Activated CD8-positive, alpha-beta T cell treated with anti-CD3 and anti-CD28 coated beads for 36 hours (primary cell): ENCODE results near the gene CEMIP. TPM values are rescaled to one million over a fixed set of nuclear protein-coding genes. Genes with fewer than 3 reads are reported as not detected.

Experiments used
- ATAC-seq: fragments of 200-7000 bp; cut with Tn5 transposase; one replicate; pipeline ENCODE4 v1.10.0; 2021; ENCODE audit warnings: mild to moderate bottlenecking, moderate library complexity
- CTCF ChIA-PET: fragments of 350-600 bp; sonication (Branson Sonifier 250); formaldehyde crosslinking; loops from one replicate; lab custom pipeline; 2021; ENCODE audit warnings: antibody characterized with exemption; lab: Charles Lee
- POLR2A ChIA-PET: fragments of 350-600 bp; sonication (Branson Sonifier 250); formaldehyde crosslinking; loops from one replicate; lab custom pipeline; 2021; ENCODE audit warnings: antibody characterized with exemption; lab: Charles Lee
- DNase-seq: peaks from one replicate; pipeline ENCODE4 v3.0.0-alpha.2; 2020
- H3K27ac Mint-ChIP-seq: one replicate; pipeline ENCODE4 v1.8.0; 2021; ENCODE audit warnings: mild to moderate bottlenecking, mixed read lengths
- H3K27me3 Mint-ChIP-seq: one replicate; pipeline ENCODE4 v1.8.0; 2021; ENCODE audit warnings: mixed read lengths
- H3K36me3 Mint-ChIP-seq: one replicate; pipeline ENCODE4 v1.8.0; 2021; ENCODE audit warnings: low read depth, mixed read lengths
- H3K4me1 Mint-ChIP-seq: one replicate; pipeline ENCODE4 v1.8.0; 2021; ENCODE audit warnings: low read depth, mixed read lengths
- H3K4me3 Mint-ChIP-seq: one replicate; pipeline ENCODE4 v1.8.0; 2021; ENCODE audit warnings: mild to moderate bottlenecking, moderate library complexity, mixed read lengths
- H3K9me3 Mint-ChIP-seq: one replicate; pipeline ENCODE4 v1.8.0; 2021; ENCODE audit warnings: mixed read lengths
- intact Hi-C: fragments of 100-400 bp; cut with micrococcal nuclease; formaldehyde crosslinking; loops from one replicate; pipeline ENCODE4 v1.10.0; 2022
- total RNA-seq, 2 experiments: library from RNA; stranded (reverse); gene quantifications; one replicate each; pipeline ENCODE4 v1.2.3, GENCODE V29; 2021
- TF ChIP-seq, protein P1 (sequence below): fragments of 200-600 bp; IDR thresholded peaks from one replicate; pipeline ENCODE4 v1.8.0; 2022; ENCODE audit warnings: antibody characterized with exemption, mild to moderate bottlenecking

Gene CEMIP
- total RNA-seq, 2 experiments from 2014 or later: not detected

DNA sequence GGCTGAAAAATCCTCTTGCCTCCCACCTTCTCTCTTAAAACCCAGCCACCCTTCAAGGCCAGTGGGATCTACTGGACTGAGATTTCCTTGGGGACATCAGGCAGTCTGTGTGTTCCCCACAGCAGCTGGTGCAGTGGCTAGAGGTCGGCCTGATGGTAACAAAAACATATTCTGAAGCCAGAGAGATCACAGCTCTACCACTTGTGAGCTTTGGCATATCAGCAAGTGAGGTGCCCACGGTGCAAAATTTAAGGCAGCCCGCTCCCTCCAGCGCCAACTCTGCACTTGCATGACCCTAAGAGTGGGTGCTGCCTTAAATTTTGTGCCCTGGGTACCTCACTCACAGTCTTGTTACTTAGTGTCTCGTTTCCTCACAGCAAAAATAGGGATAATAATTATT, 113.2 kb downstream of the CEMIP start:
- intact Hi-C loops: no loop called here
- peaks cover 6% of the 10 kb centered on the region for H3K9me3 Mint-ChIP-seq
- no peak overlapping the region for H3K4me3 Mint-ChIP-seq
- POLR2A ChIA-PET: no interaction called here
- TF ChIP-seq, protein P1, sequence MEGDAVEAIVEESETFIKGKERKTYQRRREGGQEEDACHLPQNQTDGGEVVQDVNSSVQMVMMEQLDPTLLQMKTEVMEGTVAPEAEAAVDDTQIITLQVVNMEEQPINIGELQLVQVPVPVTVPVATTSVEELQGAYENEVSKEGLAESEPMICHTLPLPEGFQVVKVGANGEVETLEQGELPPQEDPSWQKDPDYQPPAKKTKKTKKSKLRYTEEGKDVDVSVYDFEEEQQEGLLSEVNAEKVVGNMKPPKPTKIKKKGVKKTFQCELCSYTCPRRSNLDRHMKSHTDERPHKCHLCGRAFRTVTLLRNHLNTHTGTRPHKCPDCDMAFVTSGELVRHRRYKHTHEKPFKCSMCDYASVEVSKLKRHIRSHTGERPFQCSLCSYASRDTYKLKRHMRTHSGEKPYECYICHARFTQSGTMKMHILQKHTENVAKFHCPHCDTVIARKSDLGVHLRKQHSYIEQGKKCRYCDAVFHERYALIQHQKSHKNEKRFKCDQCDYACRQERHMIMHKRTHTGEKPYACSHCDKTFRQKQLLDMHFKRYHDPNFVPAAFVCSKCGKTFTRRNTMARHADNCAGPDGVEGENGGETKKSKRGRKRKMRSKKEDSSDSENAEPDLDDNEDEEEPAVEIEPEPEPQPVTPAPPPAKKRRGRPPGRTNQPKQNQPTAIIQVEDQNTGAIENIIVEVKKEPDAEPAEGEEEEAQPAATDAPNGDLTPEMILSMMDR: no peak
- ATAC-seq (no peak), DNase-seq (no peak)
- H3K36me3 Mint-ChIP-seq: peaks cover 11% of the 10 kb centered on the region
- CTCF ChIA-PET: interaction anchor here (2.8 kb wide), 1 partner anchor 78 kb away, joined by 8 read pairs; no protein-coding TSS in a partner anchor
- no peak overlapping the region for H3K27ac Mint-ChIP-seq
- H3K4me1 Mint-ChIP-seq: peaks cover 6% of the 10 kb centered on the region
- no peaks in the 10 kb centered on the region for H3K27me3 Mint-ChIP-seq

- ChIA-PET POLR2A (no interaction called here), CTCF (no interaction called here)
- Mint-ChIP-seq H3K27me3 (no peaks in the 10 kb centered on the region), H3K9me3 (peaks cover 6% of the 10 kb centered on the region), H3K36me3 (peaks cover 13% of the 10 kb centered on the region), H3K27ac (no peak overlapping the region), H3K4me3 (no peak overlapping the region), H3K4me1 (peaks cover 2% of the 10 kb centered on the region)
- ATAC-seq (no peak), DNase-seq (no peak)
- intact Hi-C loops: no loop called here
- TF ChIP-seq, protein P1: no peak
Measured at GRCh38 chr15:80893777-80894176, 114.6 kb downstream of the CEMIP start.

DNA sequence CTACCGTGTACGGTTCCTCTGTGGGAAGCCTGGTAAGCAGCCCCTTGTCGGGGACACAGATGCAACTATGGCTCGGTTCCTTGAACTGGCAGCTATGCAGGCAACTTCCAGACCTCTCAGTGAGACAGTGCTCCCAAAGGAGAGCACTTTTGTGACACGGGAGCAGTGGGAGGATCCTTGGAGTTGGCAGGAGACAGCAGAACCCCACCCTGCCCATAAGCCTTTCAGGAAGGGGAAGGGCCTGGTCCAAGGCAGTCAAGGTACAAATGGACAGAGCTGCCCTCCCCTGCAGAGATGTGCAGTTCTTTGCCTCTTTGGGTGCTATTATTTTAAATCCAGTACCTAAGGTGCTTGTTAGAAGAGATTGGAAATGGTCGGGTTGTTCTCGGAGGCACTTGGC, 115.9 kb downstream of the CEMIP start:
- Mint-ChIP-seq H3K9me3 (peaks cover 6% of the 10 kb centered on the region), H3K4me3 (no peak overlapping the region), H3K27ac (no peak overlapping the region), H3K27me3 (no peaks in the 10 kb centered on the region), H3K4me1 (no peaks in the 10 kb centered on the region), H3K36me3 (peaks cover 13% of the 10 kb centered on the region)
- POLR2A ChIA-PET: no interaction called here
- ATAC-seq (no peak), DNase-seq (no peak)
- TF ChIP-seq, protein P1: no peak
- intact Hi-C loops: no loop called here
- CTCF ChIA-PET: no interaction called here

GRCh38 chr15:80895965-80896364, 116.8 kb downstream of the CEMIP start:
- no peaks in the 10 kb centered on the region for H3K4me1 Mint-ChIP-seq
- intact Hi-C loops: no loop called here
- peaks cover 6% of the 10 kb centered on the region for H3K9me3 Mint-ChIP-seq
- H3K36me3 Mint-ChIP-seq: peaks cover 13% of the 10 kb centered on the region
- TF ChIP-seq, protein P1: no peak
- CTCF ChIA-PET: no interaction called here
- no peaks in the 10 kb centered on the region for H3K27me3 Mint-ChIP-seq
- ATAC-seq: no peak
- H3K27ac Mint-ChIP-seq: no peak overlapping the region
- no peak overlapping the region for H3K4me3 Mint-ChIP-seq
- DNase-seq: no peak
- POLR2A ChIA-PET: no interaction called here

GRCh38 chr15:80898040-80898439, 118.9 kb downstream of the CEMIP start:
- Mint-ChIP-seq H3K36me3 (peaks cover 13% of the 10 kb centered on the region), H3K4me3 (no peak overlapping the region), H3K27me3 (no peaks in the 10 kb centered on the region), H3K27ac (no peak overlapping the region), H3K4me1 (no peaks in the 10 kb centered on the region), H3K9me3 (peaks cover 6% of the 10 kb centered on the region)
- DNase-seq: no peak
- POLR2A ChIA-PET: no interaction called here
- CTCF ChIA-PET: no interaction called here
- ATAC-seq: no peak
- TF ChIP-seq, protein P1: no peak
- intact Hi-C loops: no loop called here
